NCI-H146 (cell line): Measurements from ENCODE around the gene TRIM13.
"Not testable (repeated sequence)": the region's sequence is repeated elsewhere in the genome, so short reads cannot be mapped to it uniquely, and the experiment has no call there.

ENCODE experiments used
- DNase-seq: peaks from one replicate; lab custom pipeline; 2025; lab: John Stamatoyannopoulos, UW

Gene TRIM13

DNA sequence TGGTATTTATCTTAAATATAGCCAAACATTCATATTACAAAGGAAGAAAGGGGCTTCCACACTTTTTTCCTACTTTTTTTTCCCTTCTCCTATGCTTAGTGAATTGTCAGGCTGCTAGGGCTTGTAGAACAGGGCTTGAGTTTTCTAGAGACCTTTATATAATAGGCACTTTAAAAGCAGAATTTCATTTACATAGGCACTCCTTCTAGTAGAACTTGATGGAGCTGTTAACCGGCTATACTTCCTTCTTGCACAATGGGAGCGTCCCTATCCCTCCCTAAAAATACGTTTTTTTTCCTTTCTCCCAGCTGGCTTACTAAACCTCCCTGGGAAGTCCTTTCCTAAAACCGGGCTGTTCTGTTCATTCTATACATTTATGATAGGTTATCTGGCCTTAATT is 1.1 kb downstream of the TRIM13 start:
- no peak for DNase-seq

DNA sequence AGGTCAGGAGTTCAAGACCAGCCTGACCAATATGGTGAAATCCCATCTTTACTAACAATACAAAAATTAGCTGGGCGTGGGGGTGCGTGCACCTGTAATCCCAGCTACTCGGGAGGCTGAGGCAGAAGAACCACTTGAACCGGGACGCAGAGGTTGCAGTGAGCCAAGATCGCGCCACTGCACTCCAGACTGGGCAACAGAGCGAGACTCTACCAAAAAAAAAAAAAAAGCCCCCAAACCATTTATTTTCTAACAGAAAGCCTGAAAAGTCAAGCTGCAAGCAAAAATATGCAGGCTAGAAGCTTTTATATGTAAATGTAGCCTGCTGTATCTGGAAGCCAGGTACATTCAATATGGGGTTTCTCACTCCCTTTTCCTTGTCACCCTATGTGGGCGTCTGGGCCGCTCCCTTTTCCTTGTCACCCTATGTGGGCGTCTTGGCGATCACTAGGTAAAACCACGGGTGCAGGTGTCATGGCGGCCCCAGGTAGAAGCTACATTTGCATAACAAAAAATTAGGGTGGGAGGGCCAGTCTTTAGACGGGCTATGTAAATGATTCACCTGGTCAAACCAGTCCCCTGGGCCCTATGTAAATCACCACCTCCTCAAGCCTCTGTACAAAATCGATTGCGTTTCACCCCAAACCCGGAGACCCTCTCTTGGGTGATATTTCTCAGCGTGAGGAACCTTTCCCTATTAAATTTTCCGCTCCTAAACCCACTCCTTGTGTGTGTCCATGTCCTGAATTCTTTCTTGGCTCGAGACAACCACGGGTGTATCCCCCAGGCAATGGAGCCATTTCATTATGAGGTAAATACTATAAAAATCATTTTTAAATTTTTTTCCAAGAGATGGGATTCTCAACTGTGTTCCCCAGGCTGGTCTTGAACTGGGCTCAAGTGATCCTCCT is 2.1 kb downstream of the TRIM13 start:
- DNase-seq = no peak

DNA sequence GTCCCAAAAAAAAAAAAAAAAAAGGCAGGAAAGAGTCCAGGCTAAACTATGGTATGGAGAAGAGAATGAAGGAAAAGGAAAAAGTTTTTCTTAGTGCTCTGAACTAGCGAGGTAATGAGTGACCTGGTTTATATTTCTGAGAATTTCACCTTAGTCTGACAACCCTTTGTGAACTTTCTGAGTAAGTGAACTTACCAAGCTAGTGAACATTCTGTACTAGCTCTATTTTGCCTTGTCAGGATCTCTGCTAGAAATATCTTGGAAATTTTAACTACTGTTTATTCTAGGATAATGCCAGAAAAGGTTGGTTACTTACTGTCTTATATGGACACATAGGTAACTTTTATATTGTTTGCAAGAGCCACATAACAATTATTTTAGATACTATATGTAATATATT is 4.4 kb downstream of the TRIM13 start:
- DNase-seq = no peak

DNA sequence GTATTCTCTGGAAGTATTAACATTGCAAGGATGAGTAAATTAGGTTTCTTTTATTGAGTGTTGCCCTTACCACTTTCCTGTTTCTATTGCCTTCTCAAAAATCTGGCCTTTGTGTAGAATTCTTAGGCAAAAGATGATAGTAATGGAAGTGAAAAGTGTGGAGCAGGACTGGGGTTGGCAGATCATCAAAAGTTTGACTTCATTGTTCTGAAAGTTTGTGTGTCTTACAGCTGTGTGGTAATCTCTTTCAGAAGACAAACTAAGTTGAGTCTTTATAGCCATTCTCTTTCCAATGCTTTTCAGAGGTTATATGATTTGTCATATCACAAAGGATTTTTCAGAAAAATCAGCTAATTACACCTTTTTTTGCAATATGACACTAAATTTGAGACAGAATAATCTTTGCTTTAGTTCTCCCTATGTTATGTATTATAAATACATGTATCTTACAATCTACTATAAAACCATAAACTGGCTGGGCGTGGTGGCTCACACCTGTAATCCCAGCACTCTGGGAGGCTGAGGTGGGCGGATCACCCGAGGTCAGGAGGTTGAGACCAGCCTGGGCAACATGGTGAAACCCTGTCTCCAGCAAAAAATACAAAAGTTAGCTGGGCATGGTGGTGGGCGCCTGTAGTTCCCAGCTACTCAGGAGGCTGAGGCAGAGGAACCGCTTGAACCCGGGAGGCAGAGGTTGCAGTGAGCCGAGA is 9.7 kb downstream of the TRIM13 start:
- DNase-seq = no peak

DNA sequence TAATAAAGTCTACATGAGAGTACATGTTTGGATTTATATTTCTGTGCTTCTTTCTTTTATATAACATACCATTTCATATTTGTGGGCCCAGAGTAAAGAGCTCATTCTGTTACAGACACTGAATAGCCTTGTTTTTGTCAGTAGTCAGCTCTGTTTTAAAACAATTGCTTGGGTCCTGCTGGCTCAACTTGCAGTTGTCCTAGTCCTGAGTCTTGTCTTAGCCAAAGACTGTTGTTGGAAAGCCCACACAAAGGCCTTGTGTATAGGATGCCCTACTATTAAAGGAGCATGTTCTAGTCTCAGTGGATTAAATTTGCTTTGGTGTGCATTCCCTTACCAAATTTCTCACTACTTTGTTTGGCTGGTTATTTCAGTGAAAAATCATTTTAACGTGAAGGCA is 14.6 kb downstream of the TRIM13 start:
- no peak for DNase-seq

DNA sequence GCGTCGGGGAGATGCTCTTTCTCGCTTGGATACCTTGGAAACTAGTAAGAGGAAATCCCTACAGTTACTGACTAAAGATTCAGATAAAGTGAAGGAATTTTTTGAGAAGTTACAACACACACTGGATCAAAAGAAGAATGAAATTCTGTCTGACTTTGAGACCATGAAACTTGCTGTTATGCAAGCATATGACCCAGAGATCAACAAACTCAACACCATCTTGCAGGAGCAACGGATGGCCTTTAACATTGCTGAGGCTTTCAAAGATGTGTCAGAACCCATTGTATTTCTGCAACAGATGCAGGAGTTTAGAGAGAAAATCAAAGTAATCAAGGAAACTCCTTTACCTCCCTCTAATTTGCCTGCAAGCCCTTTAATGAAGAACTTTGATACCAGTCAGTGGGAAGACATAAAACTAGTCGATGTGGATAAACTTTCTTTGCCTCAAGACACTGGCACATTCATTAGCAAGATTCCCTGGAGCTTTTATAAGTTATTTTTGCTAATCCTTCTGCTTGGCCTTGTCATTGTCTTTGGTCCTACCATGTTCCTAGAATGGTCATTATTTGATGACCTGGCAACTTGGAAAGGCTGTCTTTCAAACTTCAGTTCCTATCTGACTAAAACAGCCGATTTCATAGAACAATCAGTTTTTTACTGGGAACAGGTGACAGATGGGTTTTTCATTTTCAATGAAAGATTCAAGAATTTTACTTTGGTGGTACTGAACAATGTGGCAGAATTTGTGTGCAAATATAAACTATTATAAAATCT is 15.7 kb downstream of the TRIM13 start:
- DNase-seq = no peak

DNA sequence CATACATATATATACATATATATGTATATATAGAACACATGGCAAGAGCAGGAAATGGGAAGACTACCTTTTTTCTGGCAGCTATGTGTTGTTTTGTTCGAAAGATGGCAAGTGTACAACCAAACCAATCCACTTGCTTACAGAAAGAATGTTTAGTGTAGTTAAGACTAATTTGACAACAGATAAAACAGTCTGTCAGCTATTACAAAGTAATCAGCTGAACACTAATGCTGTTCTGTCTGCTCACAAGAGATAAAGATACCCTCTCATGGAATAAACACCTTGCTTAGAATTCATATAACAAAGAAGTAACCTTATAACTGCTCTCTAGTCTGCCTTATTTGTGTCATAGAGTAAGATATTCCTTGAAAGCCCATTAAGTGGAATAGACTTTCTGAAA is 17.5 kb downstream of the TRIM13 start:
- DNase-seq = no peak

DNA sequence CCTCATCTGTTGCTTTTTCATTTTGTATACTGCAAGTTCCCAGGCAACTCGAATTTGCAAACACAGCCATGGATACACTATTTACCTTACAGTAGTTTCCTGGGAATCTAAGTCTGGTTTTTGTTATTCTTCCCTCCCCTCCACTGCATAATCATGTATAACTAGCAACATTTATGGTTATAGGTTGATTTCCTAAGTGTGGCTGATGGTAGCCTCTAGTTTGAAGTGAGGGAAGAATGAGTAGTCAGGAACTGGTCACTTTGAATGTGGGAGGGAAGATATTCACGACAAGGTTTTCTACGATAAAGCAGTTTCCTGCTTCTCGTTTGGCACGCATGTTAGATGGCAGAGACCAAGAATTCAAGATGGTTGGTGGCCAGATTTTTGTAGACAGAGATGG is 18.4 kb downstream of the TRIM13 start, which contains the start of gene KCNRG:
TSS of gene KCNRG (plus strand) at position 187 of the 400 bp plus-strand sequence. CDS start at position 237, 50 bp downstream.
- no peak for DNase-seq

DNA sequence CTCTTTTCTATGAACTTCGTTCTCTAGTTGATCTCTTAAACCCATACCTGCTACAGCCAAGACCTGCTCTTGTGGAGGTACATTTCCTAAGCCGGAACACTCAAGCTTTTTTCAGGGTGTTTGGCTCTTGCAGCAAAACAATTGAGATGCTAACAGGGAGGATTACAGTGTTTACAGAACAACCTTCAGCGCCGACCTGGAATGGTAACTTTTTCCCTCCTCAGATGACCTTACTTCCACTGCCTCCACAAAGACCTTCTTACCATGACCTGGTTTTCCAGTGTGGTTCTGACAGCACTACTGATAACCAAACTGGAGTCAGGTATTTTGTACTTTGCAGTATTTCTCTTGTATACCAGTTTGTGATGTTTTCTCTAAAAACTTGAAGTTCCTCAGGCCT is 18.9 kb downstream of the TRIM13 start:
- no peak for DNase-seq

DNA sequence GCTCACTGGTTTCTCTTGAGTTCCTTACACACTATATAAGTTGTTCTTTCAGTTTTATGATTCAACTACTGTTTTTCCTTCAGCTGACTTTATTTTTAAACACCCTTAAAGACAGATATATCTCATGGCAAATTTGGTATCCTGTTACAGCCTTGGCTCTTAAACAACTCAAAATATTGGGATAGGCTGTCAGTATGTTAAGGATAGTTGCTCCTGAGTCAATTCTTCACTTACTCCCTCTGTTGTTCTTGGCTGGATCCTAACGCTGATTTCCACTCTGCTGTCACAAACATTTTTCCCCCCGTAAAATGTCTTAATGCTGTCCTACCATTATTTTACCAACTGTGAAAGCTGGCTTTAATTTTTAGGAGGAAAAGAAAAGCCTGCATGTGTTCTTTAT is 19.6 kb downstream of the TRIM13 start:
- no peak for DNase-seq

DNA sequence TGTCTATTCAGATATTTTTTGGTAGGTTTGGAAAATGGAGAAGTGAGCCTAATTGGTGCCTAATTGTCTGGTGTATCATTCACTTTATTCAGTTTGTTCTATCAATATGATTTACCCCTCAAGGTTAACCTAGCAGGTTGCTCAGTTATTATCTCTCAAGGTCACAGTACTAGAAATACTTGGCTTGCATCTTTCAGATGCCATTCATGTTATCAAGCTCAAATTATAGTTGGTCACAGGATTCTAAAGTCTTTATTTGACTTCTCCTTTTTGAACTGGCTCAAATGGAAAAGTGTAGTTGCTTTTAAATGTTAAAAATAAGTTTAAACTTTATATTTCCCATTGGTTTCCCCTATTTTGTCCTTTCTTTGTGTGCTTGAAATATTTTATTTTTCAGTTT is 21.0 kb downstream of the TRIM13 start:
- DNase-seq = no peak

DNA sequence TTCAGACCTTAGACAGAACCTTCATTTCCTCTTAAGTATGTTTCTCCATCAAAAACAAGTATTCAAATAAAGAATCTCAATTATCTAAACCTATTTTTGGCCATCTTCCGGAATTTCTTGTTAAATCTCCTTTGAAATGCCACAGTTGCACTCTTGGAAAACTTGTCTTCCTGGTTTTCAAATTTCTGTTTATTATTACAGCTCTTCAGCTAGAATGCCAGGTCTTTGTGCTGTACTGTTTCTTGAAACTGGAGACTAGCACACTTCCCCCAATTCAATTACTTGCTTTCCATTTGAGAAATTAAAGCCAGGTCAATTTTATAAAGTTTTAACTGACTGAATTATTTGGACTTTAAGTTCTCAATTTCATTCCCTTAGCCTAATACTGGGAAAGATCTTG is 28.6 kb downstream of the TRIM13 start:
- no peak for DNase-seq

DNA sequence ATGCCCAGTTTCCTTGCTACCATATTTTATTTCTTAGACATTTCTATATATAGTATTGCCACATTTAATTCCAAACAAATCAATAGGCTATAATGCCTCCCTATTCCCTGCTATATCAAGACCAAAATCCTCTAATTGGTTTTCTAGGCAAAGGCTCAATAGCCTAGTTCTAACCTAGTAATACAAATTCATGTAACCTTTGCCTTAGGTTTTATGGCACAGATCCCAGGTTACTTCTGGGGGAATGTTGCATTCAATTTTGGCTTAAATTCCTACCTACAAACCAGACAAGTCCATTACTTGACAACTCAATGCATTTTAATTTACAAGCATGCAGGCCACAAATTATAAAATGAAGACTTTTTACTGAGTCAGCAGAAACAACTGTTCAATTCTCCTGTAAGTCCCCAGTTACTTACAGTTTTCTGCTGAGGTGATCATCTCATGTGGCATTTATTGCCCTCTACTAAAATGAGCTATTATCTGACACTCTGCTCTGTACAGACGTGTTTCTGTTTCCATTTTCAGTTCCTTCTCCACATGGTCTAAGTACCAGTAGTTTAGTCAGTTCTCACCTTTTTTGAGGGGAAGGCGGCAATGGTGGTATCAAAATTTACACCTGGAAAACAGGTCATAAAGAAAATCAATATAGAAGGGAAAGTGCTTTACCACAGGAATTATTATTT is 30.1 kb downstream of the TRIM13 start:
- no peak for DNase-seq

DNA sequence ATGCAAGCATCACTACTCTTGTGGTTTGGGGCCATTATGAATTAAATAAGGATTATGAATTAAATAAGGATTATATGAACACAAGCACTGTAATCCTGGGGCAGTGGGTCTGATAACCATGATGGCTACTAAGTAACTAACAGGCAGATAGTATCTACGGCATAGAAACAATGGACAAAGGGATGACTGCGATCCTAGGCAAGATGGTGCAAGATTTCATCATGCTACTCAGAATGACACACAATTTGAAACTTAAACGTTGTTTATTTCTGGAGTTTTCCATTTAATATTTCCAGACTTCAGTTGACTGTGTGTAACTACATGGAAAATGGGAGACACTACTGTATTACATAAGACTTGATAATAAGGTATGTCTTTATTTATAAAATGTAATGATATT is 33.5 kb downstream of the TRIM13 start:
- DNase-seq = no peak

DNA sequence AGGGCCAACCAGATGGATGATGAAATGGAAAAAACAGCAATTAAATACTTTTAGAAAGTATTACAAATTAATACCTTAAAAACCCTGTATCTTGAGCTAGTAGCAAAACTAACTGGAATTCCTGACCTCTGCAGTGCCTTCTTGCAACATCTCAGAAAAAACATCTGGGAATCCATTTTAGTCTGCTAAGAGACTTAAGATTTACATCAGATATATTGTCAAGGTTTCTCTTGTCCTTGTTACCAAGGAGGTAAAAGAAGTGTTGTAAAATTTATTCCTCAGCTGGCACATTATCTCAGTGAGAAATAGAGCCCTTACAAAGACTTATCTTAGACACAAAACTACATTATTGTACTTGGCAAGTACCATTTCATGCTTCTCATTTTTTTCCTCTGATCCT is 36.9 kb downstream of the TRIM13 start:
- DNase-seq = no peak

DNA sequence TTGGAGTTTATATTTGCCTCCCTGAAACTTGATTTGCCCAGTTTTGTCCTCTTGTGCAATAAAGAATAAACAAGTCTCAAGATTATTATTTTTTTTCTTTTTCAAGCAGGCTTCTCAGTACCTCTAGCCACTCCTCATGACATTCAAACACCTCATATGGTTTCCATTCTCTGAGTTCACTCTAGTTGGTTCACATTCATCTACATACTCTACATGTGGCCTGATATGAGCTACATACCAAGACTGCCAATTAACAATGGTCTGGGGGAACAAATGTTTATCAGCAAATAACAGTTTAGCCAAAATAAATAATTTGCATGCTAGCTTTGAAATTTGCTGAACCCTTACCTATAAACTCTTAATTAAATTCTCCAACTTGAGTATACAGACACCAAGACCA is 40.9 kb downstream of the TRIM13 start:
- no peak for DNase-seq

DNA sequence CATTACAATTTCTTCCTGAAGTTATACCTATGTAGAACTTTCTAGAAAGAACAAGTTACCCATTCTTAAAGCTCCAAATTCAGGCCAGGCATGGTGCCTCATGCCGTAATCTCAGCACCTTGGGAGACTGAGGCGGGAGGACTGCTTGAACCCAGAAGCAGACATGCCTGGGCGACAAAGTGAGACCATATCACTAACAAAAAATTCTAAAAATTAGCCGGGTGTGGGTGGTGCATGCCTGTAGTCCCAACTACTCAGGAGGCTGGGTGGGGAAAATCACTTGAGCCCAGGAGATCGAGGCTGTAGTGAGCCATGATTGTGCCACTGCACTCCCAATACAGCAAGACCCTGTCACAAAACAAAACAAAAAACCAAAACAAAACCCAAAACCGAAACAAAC is 41.4 kb downstream of the TRIM13 start:
- no peak for DNase-seq

DNA sequence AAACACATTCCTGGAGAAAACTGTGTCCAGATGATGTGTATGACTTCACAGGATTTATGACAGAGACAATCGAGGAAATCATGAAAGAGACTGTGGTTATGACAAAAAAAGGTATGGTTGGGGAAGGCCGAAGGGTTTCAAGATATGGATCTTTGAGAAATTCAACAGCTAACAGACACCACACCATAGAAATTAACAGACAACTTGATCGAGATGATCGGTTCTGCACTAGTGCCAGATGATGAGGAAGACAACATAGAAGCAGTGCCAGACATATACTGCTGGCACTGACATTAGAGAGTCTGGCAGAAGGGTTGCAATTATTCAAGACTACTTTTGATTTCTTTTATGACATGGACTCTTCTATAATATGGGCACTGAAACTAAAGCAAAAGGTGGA is 55.6 kb downstream of the TRIM13 start:
- DNase-seq = no peak

DNA sequence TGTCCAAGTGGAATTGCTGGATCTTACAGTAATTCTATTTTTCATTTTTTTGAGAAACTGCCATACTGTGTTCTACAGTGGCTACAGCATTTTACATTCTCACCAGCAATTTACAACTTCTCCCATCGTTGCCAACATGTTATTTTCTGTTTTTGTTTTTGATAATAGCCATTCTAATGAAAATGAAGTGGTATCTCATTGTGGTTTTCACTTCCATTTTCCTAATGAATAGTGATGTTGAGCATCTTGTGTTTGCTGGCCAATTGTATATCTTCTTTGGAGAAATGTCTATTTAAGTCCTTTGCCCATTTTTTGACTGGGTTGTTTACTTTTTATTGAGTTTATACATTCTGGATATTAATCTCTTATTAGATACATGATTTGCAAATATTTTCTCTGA is 57.0 kb downstream of the TRIM13 start:
- no peak for DNase-seq

DNA sequence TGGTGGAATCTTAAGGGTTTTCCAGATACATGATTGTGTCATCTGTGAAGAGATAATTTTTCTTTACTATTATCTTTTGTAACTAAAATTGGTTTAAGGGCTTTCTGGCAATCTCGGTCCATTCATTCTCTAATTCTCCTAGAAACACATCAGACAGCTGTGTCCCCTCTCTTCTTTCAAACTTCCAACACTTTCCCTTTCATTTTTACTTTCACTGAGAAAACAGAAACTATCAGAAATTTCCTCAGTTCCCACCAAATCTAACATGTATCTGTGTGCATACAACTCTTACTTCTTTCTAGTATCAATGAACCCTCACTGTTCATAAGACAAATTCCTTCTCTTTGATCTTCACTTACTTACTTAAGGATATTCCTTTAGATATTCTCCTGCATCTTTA is 58.6 kb downstream of the TRIM13 start:
- no peak for DNase-seq

DNA sequence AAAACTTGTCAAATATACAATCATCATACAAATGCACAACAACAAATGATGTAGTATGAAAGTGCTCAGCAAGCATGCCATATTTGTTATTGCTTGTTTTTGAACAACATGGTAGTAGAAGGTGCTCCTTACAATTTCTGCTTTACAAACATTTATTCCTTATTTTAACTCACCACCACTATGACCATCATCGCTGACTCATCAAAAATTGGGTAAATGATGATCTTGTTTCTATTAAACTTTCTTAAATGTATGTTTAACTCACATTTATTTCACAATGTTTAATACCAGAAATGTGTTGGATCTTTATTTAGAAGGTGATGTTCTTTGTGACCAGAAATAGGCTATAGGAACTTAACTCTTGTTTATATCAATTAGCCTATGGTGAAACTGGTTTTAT is 63.9 kb downstream of the TRIM13 start:
- DNase-seq = no peak

DNA sequence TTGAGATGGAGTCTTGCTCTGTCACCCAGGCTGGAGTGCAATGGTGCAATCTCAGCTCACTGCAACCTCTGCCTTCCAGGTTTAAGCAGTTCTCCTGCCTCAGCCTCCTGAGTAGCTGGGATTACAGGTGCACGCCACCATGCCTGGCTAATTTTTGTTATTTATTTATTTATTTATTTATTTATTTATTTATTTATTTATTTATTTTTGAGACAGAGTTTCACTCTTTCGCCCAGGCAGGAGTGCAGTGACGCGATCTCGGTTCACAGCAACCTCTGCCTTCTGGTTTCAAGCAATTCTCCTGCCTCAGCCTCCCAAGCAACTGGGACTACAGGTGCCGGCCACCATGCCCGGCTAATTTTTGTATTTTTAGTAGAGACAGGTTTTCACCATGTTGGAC is 65.5 kb downstream of the TRIM13 start:
- DNase-seq = not testable (repeated sequence)
